Measurements from ENCODE around the gene CDC27.

The CDC27 gene

GRCh38 chr17:47231866-47232265, 42.8 kb upstream of the CDC27 start:
- no peak for DNase-seq (ENCODE audit: low read depth)
- no peak overlapping the region for H3K4me3 ChIP-seq (ENCODE audit: low read length)
- TF ChIP-seq CTCF (IDR thresholded peaks at IDR 0.05; ENCODE audit: insufficient read depth, low read depth, low read length, missing control alignments) = no peak

- no peak for TF ChIP-seq CTCF (IDR thresholded peaks at IDR 0.05; ENCODE audit: insufficient read depth, low read depth, low read length, missing control alignments)
- no peak for DNase-seq (ENCODE audit: low read depth)
- no peak overlapping the region for H3K4me3 ChIP-seq (ENCODE audit: low read length)
Measured at GRCh38 chr17:47231334-47231733, 42.2 kb upstream of the CDC27 start.

- DNase-seq (ENCODE audit: low read depth) = no peak
- no peak overlapping the region for H3K4me3 ChIP-seq (ENCODE audit: low read length)
- no peak for TF ChIP-seq CTCF (IDR thresholded peaks at IDR 0.05; ENCODE audit: insufficient read depth, low read depth, low read length, missing control alignments)
Measured at GRCh38 chr17:47230864-47231263, 41.8 kb upstream of the CDC27 start.

- H3K4me3 ChIP-seq (ENCODE audit: low read length) = no peak overlapping the region
- peak; percentile 100 for TF ChIP-seq CTCF (IDR thresholded peaks at IDR 0.05; ENCODE audit: insufficient read depth, low read depth, low read length, missing control alignments)
- DNase-seq (ENCODE audit: low read depth) = peak; percentile 93
Measured at GRCh38 chr17:47229535-47230443, 40.7 kb upstream of the CDC27 start.

GRCh38 chr17:47227862-47228261, 38.8 kb upstream of the CDC27 start:
- TF ChIP-seq CTCF (IDR thresholded peaks at IDR 0.05; ENCODE audit: insufficient read depth, low read depth, low read length, missing control alignments) = no peak
- no peak for DNase-seq (ENCODE audit: low read depth)
- no peak overlapping the region for H3K4me3 ChIP-seq (ENCODE audit: low read length)

- TF ChIP-seq CTCF (IDR thresholded peaks at IDR 0.05; ENCODE audit: insufficient read depth, low read depth, low read length, missing control alignments) = no peak
- DNase-seq (ENCODE audit: low read depth) = no peak
- H3K4me3 ChIP-seq (ENCODE audit: low read length) = no peak overlapping the region
Measured at GRCh38 chr17:47225911-47226688, 37.0 kb upstream of the CDC27 start.
